Left lung (tissue), 10 donors: Measurements from ENCODE around the gene STAG3. TPM values are rescaled to one million over a fixed set of nuclear protein-coding genes. Genes with fewer than 3 reads are reported as not detected.
"Not testable (repeated sequence)": the region's sequence is repeated elsewhere in the genome, so short reads cannot be mapped to it uniquely, and the experiment has no call there.

Source experiments
- ATAC-seq: fragments of 200-7000 bp; cut with Tn5 transposase; one replicate; pipeline ENCODE4 v1.9.1; 2020; ENCODE audit warnings: moderate library complexity
- DNase-seq, 4 donors: peaks; one replicate each; pipeline ENCODE4 v3.0.0-alpha.2; 2013 to 2020
- H3K27ac ChIP-seq, 2 donors: fragments of 200-600 bp; sonication (generic) in 1 of 2; one replicate each; pipeline versions ENCODE4 v1.5.0 to v1.8.0; 2020 to 2021
- H3K27me3 ChIP-seq, 2 donors: fragments of 200-600 bp; sonication (generic) in 1 of 2; one replicate each; pipeline versions ENCODE4 v1.5.0 to v1.8.0; 2020 to 2021
- H3K36me3 ChIP-seq, 2 donors: fragments of 200-600 bp; sonication (generic) in 1 of 2; one replicate each; pipeline versions ENCODE4 v1.5.0 to v1.8.0; 2020 to 2021
- H3K4me1 ChIP-seq, 2 donors: fragments of 200-600 bp; one replicate each; pipeline ENCODE4 v1.8.0; 2021
- H3K4me3 ChIP-seq, 2 donors: fragments of 200-600 bp; sonication (generic) in 1 of 2; one replicate each; pipeline versions ENCODE4 v1.5.0 to v1.8.0; 2020 to 2021; ENCODE audit warnings: mild to moderate bottlenecking in 1 of 2
- H3K9me3 ChIP-seq, 2 donors: fragments of 200-600 bp; sonication (generic) in 1 of 2; one replicate each; pipeline versions ENCODE4 v1.5.0 to v1.8.0; 2020 to 2021
- CTCF ChIP-seq, 2 donors: fragments of 200-600 bp; sonication (generic) in 1 of 2; IDR thresholded peaks; one replicate each; pipeline versions ENCODE4 v1.5.0 to v1.8.0; 2021; ENCODE audit warnings: antibody characterized with exemption in 2 of 2
- intact Hi-C, 2 donors: fragments of 100-400 bp; cut with DNase I; formaldehyde crosslinking; loops; one replicate each; pipeline versions ENCODE4 v1.11.2 to v1.14.2; 2022
- polyA plus RNA-seq, 6 donors: library from polyadenylated mRNA; unstranded; fragments of 120-200 nt; gene quantifications; one replicate each; pipeline ENCODE4 v1.2.1, GENCODE V29; 2013; ENCODE audit not compliant: insufficient read length in 6 of 6
- total RNA-seq, 2 donors: library from RNA; stranded (reverse); fragmentation: NEBNext Ultra II Directional; extraction: Animal tissue kit (Norgen Biotek cat#: 25700); gene quantifications; one replicate each; pipeline ENCODE4 v1.2.1, GENCODE V29; 2021
- donor health status: DM: no; HTN: yes; CAD: no.
- donor health status: DM: no; HTN: no; CAD: no.

Gene STAG3
- total and polyA plus RNA-seq, 8 donors, result 0.96 to 27.3 (median 22.4) TPM

- Histone ChIP-seq H3K27ac (no peak overlapping the region), H3K36me3 (no peaks in the 10 kb centered on the region), H3K4me3 (no peak overlapping the region), H3K27me3 (peaks cover 10 to 43% of the 10 kb centered on the region in 2 donors), H3K4me1 (peaks cover 0 to 32% of the 10 kb centered on the region in 2 donors), H3K9me3 (peaks cover 0 to 6% of the 10 kb centered on the region in 2 donors)
- intact Hi-C loops, result no loop called here
- DNase-seq (no peak), ATAC-seq (no peak)
- no peak for TF ChIP-seq CTCF (IDR thresholded peaks at IDR 0.05)
Measured at GRCh38 chr7:100173806-100174495, 3.8 kb upstream of the STAG3 start.

GRCh38 chr7:100174582-100174981 is 3.1 kb upstream of the STAG3 start:
- intact Hi-C loops, result no loop called here
- DNase-seq (no peak), ATAC-seq (no peak)
- Histone ChIP-seq H3K27me3 (peaks cover 10 to 37% of the 10 kb centered on the region in 2 donors), H3K9me3 (peaks cover 0 to 6% of the 10 kb centered on the region in 2 donors), H3K36me3 (no peaks in the 10 kb centered on the region), H3K27ac (no peak overlapping the region), H3K4me3 (no peak overlapping the region), H3K4me1 (peaks cover 0 to 28% of the 10 kb centered on the region in 2 donors)
- no peak for TF ChIP-seq CTCF (IDR thresholded peaks at IDR 0.05)

GRCh38 chr7:100175296-100175935 is 2.3 kb upstream of the STAG3 start:
- Histone ChIP-seq H3K9me3 (peaks cover 0 to 6% of the 10 kb centered on the region in 2 donors), H3K27ac (no peak overlapping the region), H3K27me3 (peaks cover 10 to 33% of the 10 kb centered on the region in 2 donors), H3K36me3 (no peaks in the 10 kb centered on the region), H3K4me1 (peaks cover 0 to 28% of the 10 kb centered on the region in 2 donors), H3K4me3 (no peak overlapping the region)
- DNase-seq (no peak), ATAC-seq (no peak)
- intact Hi-C loops, result no loop called here
- TF ChIP-seq CTCF (IDR thresholded peaks at IDR 0.05), result no peak

- Histone ChIP-seq H3K36me3 (no peaks in the 10 kb centered on the region), H3K4me3 (peak overlapping the region; percentile 48 to 50), H3K4me1 (peaks cover 0 to 22% of the 10 kb centered on the region in 2 donors), H3K27ac (no peak overlapping the region), H3K27me3 (peaks cover 6 to 32% of the 10 kb centered on the region in 2 donors), H3K9me3 (peaks cover 0 to 6% of the 10 kb centered on the region in 2 donors)
- intact Hi-C loops, result no loop called here
- no peak for TF ChIP-seq CTCF (IDR thresholded peaks at IDR 0.05)
- DNase-seq, result no peak
- ATAC-seq, result no peak
Measured at GRCh38 chr7:100176096-100177044, 1.3 kb upstream of the STAG3 start.

- peaks cover 0 to 11% of the 10 kb centered on the region in 2 donors for H3K27me3 ChIP-seq
- DNase-seq, H3K9me3 ChIP-seq, ATAC-seq, intact Hi-C loops, H3K27ac ChIP-seq, H3K4me3 ChIP-seq, H3K36me3 ChIP-seq: not testable (repeated sequence)
- peaks cover 0 to 14% of the 10 kb centered on the region in 2 donors for H3K4me1 ChIP-seq
Measured at GRCh38 chr7:100180084-100180483, 2.4 kb downstream of the STAG3 start.

- H3K4me1 ChIP-seq, H3K9me3 ChIP-seq, H3K27ac ChIP-seq, H3K36me3 ChIP-seq, intact Hi-C loops, ATAC-seq, H3K4me3 ChIP-seq, DNase-seq: not testable (repeated sequence)
- peaks cover 0 to 11% of the 10 kb centered on the region in 2 donors for H3K27me3 ChIP-seq
Measured at GRCh38 chr7:100182616-100183015, 4.9 kb downstream of the STAG3 start.

GRCh38 chr7:100183090-100183489 is 5.4 kb downstream of the STAG3 start:
- H3K36me3 ChIP-seq, H3K27ac ChIP-seq, H3K9me3 ChIP-seq, DNase-seq, H3K4me1 ChIP-seq, H3K4me3 ChIP-seq, ATAC-seq, intact Hi-C loops: not testable (repeated sequence)
- peaks cover 0 to 11% of the 10 kb centered on the region in 2 donors for H3K27me3 ChIP-seq
